HFFc6 (cell line): Measurements from ENCODE around the gene DNAJC27. TPM values are rescaled to one million over a fixed set of nuclear protein-coding genes. Genes with fewer than 3 reads are reported as not detected.

Source experiments
- DNase-seq: peaks from one replicate; pipeline ENCODE4 v3.0.0-alpha.2; 2018
- H3K27ac Mint-ChIP-seq: 2 replicates; pipeline ENCODE4 v1.8.0; 2020; ENCODE audit warnings: mild to moderate bottlenecking, mixed read lengths
- H3K27me3 Mint-ChIP-seq: 2 replicates; pipeline ENCODE4 v1.8.0; 2021; ENCODE audit warnings: mild to moderate bottlenecking, moderate library complexity, mixed read lengths; ENCODE audit not compliant: insufficient read depth
- H3K36me3 Mint-ChIP-seq: 2 replicates; pipeline ENCODE4 v1.8.0; 2021; ENCODE audit warnings: low read depth, mixed read lengths
- H3K4me1 Mint-ChIP-seq: 2 replicates; pipeline ENCODE4 v1.8.0; 2020; ENCODE audit warnings: low read depth, mixed read lengths
- H3K4me3 Mint-ChIP-seq: 2 replicates; pipeline ENCODE4 v1.8.0; 2020; ENCODE audit warnings: mild to moderate bottlenecking, moderate library complexity, mixed read lengths
- H3K9me3 Mint-ChIP-seq: 2 replicates; pipeline ENCODE4 v1.8.0; 2020; ENCODE audit warnings: mild to moderate bottlenecking, mixed read lengths
- CTCF ChIP-seq: fragments of 200-600 bp; sonication (generic); IDR thresholded peaks from 2 replicates; pipeline ENCODE4 v1.5.0; 2021; ENCODE audit warnings: antibody characterized with exemption, mild to moderate bottlenecking
- total RNA-seq, 6 experiments: library from RNA; stranded (reverse); fragmentation: NEBNext Ultra II Directional; extraction: Animal tissue kit (Norgen Biotek cat#: 25700); gene quantifications; 2 replicates in 1 of 6; 3 replicates in 5 of 6; pipeline ENCODE4 v1.2.3, GENCODE V29; 2021

The DNAJC27 gene
- total RNA-seq, 6 experiments from 2014 or later: 2.8 to 3.9 (median 3.6) TPM

DNA sequence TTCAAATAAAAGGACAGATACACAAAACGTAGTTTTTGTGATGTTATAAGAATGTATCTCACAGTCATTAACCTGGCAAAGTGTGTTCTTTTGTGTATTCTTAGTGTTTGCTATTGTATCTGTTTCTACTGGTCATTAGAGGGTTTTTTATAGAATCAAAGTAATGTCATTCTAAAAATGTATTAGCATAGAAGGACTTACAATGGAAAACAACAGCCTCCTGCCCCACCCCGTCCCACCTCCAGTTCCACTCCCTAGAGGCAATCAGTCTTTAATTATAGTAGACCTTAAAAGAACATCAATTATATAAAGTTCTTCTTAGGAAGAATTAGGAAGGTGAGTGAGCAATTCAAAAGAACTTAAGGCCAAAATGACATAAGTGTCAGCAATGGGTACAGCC, 13.8 kb downstream of the DNAJC27 start:
- Mint-ChIP-seq H3K4me3 (no peak overlapping the region), H3K27me3 (peaks cover 2% of the 10 kb centered on the region; the same call in 1 of the 2 replicates), H3K9me3 (peaks cover 9% of the 10 kb centered on the region), H3K27ac (no peak overlapping the region), H3K36me3 (peaks cover 68% of the 10 kb centered on the region), H3K4me1 (no peaks in the 10 kb centered on the region)
- DNase-seq: no peak
- no peak for TF ChIP-seq CTCF

GRCh38 chr2:24957221-24957620, 14.5 kb downstream of the DNAJC27 start:
- no peak for DNase-seq
- H3K27ac Mint-ChIP-seq: no peak overlapping the region
- H3K9me3 Mint-ChIP-seq: peaks cover 9% of the 10 kb centered on the region
- H3K27me3 Mint-ChIP-seq: peaks cover 2% of the 10 kb centered on the region; the same call in 1 of the 2 replicates
- TF ChIP-seq CTCF: no peak
- H3K4me1 Mint-ChIP-seq: no peaks in the 10 kb centered on the region
- H3K36me3 Mint-ChIP-seq: peaks cover 62% of the 10 kb centered on the region
- H3K4me3 Mint-ChIP-seq: no peak overlapping the region

GRCh38 chr2:24955921-24956320, 15.8 kb downstream of the DNAJC27 start:
- no peak for DNase-seq
- H3K36me3 Mint-ChIP-seq: peaks cover 56% of the 10 kb centered on the region
- no peak overlapping the region for H3K4me3 Mint-ChIP-seq
- peaks cover 2% of the 10 kb centered on the region; the same call in 1 of the 2 replicates for H3K27me3 Mint-ChIP-seq
- H3K4me1 Mint-ChIP-seq: no peaks in the 10 kb centered on the region
- H3K27ac Mint-ChIP-seq: no peak overlapping the region
- TF ChIP-seq CTCF: no peak
- peaks cover 9% of the 10 kb centered on the region for H3K9me3 Mint-ChIP-seq

GRCh38 chr2:24955232-24955631, 16.5 kb downstream of the DNAJC27 start:
- H3K27me3 Mint-ChIP-seq: peaks cover 2% of the 10 kb centered on the region; the same call in 1 of the 2 replicates
- no peak for TF ChIP-seq CTCF
- H3K36me3 Mint-ChIP-seq: peaks cover 53% of the 10 kb centered on the region
- no peak overlapping the region for H3K27ac Mint-ChIP-seq
- no peak overlapping the region for H3K4me3 Mint-ChIP-seq
- H3K4me1 Mint-ChIP-seq: no peaks in the 10 kb centered on the region
- peaks cover 9% of the 10 kb centered on the region for H3K9me3 Mint-ChIP-seq
- DNase-seq: no peak

- no peak overlapping the region for H3K4me3 Mint-ChIP-seq
- no peak overlapping the region for H3K27ac Mint-ChIP-seq
- peaks cover 2% of the 10 kb centered on the region; the same call in 1 of the 2 replicates for H3K27me3 Mint-ChIP-seq
- H3K9me3 Mint-ChIP-seq: peaks cover 3% of the 10 kb centered on the region
- peaks cover 11% of the 10 kb centered on the region for H3K4me1 Mint-ChIP-seq
- no peak for TF ChIP-seq CTCF
- no peak for DNase-seq
- H3K36me3 Mint-ChIP-seq: peaks cover 34% of the 10 kb centered on the region
These were observed 21.7 kb downstream of the DNAJC27 start for GRCh38 chr2:24950102-24950501.

DNA sequence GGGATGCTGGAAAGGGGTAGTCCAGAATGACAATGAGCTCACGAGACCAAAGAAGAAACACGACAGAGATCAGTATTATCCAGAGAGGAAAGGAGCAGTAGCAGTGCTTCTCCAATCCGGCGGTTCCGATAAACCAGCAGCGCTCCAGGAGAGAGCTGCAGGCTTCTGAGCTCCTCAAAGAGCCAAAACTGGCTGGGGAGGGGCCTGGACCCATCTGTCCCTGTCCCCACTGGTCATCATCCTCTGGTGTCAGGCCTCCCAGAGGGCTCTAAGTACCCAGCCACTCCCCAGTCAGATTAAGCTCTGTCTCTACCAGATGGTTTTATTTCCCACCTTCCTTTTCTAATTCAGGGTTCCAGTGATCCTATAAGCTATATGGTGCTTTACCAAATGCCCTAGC, 23.2 kb downstream of the DNAJC27 start:
- Mint-ChIP-seq H3K4me3 (no peak overlapping the region), H3K9me3 (no peaks in the 10 kb centered on the region), H3K36me3 (peaks cover 20% of the 10 kb centered on the region), H3K27ac (no peak overlapping the region), H3K4me1 (peaks cover 11% of the 10 kb centered on the region), H3K27me3 (no peaks in the 10 kb centered on the region)
- TF ChIP-seq CTCF: no peak
- DNase-seq: no peak
